SK-N-SH (cell line): Measurements from ENCODE around the gene C4orf36.

Experiments used
- CTCF ChIP-seq: fragments of 200-600 bp; sonication (generic); IDR thresholded peaks from 2 replicates; pipeline ENCODE4 v1.6.1; 2017; ENCODE audit warnings: antibody characterized with exemption, mild to moderate bottlenecking, moderate library complexity
- FOSL2 ChIP-seq: IDR thresholded peaks from 2 replicates; pipeline ENCODE4 v1.4.0; 2012; ENCODE audit warnings: low read depth, mild to moderate bottlenecking, moderate library complexity, borderline replicate concordance
- FOXJ3 ChIP-seq: sonication (generic); formaldehyde crosslinking; IDR thresholded peaks from 2 replicates; pipeline ENCODE4 v1.5.1; 2020; ENCODE audit warnings: mild to moderate bottlenecking, missing genetic modification reagents
- GABPA ChIP-seq: IDR thresholded peaks from 2 replicates; pipeline ENCODE4 v1.4.0; 2012; ENCODE audit warnings: low read depth, mild to moderate bottlenecking
- POLR2AphosphoS5 ChIP-seq: IDR thresholded peaks from 2 replicates; pipeline ENCODE4 v1.6.1; 2012; ENCODE audit warnings: low read depth, low read length
- RAD21 ChIP-seq: IDR thresholded peaks from 2 replicates; pipeline ENCODE4 v1.6.1; 2012; ENCODE audit warnings: mild to moderate bottlenecking, low read length
- REST ChIP-seq: IDR thresholded peaks from 2 replicates; pipeline ENCODE4 v1.6.1; 2012; ENCODE audit warnings: mild to moderate bottlenecking, low read depth, low read length, moderate library complexity
- SMC3 ChIP-seq: IDR thresholded peaks from 2 replicates; pipeline ENCODE4 v1.6.1; 2012; ENCODE audit warnings: low read depth, low read length, improper control_type of control experiment
- TEAD4 ChIP-seq: IDR thresholded peaks from 2 replicates; pipeline ENCODE4 v1.4.0; 2012; ENCODE audit warnings: mild to moderate bottlenecking, borderline replicate concordance; ENCODE audit not compliant: insufficient read depth
- USF1 ChIP-seq: IDR thresholded peaks from 2 replicates; pipeline ENCODE4 v1.4.0; 2012; ENCODE audit warnings: low read depth, borderline replicate concordance
- YY1 ChIP-seq: IDR thresholded peaks from 2 replicates; pipeline ENCODE4 v1.4.0; 2012; ENCODE audit warnings: low read depth, mild to moderate bottlenecking
- ZBTB33 ChIP-seq: IDR thresholded peaks from 2 replicates; pipeline ENCODE4 v1.4.0; 2012; ENCODE audit warnings: low read depth, borderline replicate concordance

GRCh38 chr4:86840858-86841257 lies 51.4 kb downstream of the C4orf36 start:
- no peak for TF ChIP-seq SMC3
- TF ChIP-seq CTCF = no peak
- TF ChIP-seq POLR2AphosphoS5 = no peak
- TF ChIP-seq TEAD4 = no peak
- TF ChIP-seq YY1 = no peak
- no peak for TF ChIP-seq USF1
- TF ChIP-seq ZBTB33 = no peak
- TF ChIP-seq REST = no peak
- TF ChIP-seq FOXJ3 (CRISPR knock-in tag) = no peak
- no peak for TF ChIP-seq FOSL2
- TF ChIP-seq RAD21 = no peak
- TF ChIP-seq GABPA = no peak
